GM19397 (cell line): ENCODE data around the gene NR2F1.

Experiments
- ATAC-seq: cut with Tn5 transposase; IDR thresholded peaks from one replicate; pipeline ENCODE4 v1.9.1; 2021; ENCODE audit warnings: mild to moderate bottlenecking, moderate library complexity; ENCODE audit not compliant: unreplicated experiment

The NR2F1 gene

DNA sequence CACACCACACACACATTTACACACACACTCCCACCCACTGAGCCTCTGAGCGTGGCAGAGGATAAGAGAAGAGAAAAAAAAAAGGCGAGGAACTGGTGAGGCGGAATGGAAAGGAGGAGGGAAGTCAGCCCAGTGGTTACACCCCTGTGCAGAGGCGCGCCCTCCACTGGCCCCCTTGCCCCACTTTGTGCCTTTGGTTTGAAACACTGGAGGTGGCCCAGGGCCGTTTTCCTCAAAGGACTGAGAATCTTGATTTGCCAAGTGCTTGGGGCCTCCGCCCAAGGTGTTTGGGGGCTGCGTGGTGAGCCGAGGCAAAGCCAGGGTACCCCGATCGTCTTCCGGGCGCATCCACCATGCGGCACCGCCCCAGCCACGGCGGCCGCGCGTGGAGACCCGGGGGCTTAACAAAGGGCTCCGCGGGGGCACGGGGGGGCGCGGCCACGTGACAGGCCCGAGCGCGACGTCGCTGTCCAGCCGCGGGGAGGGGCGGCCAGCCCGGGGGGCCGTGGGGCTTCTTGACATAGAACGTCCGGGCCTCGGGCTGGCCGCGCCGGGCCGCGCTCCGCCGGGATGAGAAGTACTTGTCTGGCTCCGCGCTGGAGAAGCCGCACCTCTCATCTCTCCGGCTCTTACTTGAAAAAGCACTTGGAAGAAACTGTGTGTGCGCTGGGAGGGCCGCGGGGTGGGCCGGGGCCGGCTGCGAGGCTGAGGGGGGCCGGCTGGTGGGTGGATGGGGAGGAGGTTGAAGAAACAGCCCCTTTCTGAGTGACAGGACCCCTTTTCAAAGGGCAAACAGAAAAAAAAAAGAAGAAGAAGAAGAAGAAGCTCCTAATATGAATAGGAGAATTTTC is 21.0 kb downstream of the NR2F1 start:
- ATAC-seq, result no peak

DNA sequence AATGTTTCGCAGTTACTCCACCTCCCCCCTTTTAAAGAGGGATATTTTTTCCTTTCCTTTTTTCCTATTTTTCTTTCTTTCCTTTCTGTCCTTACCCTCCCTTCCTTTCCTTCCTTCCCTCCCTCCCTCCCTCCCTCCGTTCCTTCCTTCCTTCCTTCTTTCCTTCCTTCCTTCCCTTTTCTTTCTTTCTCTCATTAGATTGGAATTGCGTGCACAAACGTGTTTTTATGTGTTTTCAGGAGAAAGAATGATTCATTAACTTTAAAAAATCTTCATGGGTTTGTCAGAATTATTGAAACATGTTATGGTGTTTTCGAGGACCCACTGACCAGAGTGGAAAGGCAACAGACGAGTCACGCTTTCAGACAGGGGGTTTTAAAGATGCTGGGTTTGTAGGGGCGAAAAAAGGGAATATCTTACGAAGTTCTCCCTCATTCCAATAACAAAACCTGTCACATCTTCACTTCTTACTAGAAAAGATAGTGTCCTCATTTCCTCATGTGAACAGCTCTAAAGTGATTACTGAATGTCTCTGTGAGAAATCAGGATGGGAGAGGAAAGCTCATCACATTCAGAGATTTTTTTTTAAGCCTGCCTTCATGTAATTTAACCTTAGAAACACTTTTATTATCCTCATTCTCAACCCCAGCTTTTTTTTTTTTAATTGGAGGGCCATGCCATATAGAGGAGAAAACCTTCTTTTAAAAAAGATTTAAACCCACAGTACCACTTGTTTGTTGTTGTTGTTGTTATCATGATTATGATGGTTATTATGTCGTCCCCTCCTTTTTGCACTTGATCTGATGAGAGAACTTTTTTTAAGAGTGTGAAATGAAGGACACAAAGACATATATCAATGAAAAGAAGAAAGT is 21.9 kb downstream of the NR2F1 start:
- ATAC-seq, result no peak

DNA sequence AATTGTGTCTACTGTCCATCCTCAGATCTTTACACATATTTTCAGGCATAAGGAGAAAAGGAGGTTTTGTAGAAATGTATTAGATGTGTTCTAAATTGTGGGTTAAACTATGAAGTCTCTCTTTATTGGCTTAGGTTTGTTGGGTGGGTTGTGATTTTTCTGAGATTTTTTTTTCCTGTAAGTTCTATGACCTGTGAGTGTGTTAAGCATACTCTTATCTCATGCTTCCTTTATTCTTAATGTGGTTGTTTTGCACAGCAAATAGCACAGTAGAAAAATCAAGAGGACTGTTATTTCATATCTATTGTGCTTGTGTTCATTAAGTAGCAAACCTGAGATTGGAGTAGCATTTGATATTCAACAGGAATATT is 23.3 kb downstream of the NR2F1 start:
- no peak for ATAC-seq

DNA sequence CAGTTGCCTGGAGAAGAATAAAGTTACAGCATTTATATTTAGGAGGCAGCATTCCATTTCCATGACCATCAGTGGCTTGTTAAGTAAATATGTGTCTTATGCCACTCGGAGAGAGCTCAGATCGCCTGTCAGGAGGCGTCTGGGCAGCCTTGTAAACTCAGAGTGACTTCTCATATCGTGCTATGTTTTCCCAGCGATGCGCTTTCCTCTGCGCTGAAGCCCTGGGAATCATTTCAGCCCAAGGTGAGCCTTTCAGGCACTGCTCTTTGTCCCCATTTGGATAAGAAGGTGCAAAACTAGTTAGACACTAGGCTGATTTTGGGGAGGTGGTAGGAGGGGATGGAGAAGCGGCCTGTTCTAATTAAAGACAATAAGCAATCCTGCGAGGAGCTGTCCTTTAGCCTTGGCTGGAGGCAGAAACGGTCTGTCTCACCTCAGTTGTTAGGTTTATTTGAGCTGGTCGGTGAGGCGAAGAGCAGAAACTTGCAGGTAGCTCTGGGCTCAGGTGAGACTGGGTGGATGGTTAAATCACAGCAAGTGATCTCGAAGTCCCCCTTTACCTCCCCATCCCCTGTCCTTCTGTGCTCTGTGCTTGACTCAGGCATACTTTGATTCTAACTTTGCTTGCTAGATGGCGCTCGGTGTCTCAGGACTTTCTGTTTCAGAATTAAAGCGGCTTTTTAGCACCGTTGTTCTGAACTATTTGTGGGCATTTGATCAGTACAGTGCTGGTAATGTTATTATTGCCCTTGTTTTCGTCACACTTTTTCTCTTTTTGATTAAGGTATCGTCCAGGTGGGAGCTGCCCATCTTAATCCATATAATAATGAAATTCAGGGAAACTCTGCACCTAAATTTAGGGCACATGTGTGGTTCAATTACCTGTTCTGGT is 24.6 kb downstream of the NR2F1 start:
- ATAC-seq, result peak; percentile 52

DNA sequence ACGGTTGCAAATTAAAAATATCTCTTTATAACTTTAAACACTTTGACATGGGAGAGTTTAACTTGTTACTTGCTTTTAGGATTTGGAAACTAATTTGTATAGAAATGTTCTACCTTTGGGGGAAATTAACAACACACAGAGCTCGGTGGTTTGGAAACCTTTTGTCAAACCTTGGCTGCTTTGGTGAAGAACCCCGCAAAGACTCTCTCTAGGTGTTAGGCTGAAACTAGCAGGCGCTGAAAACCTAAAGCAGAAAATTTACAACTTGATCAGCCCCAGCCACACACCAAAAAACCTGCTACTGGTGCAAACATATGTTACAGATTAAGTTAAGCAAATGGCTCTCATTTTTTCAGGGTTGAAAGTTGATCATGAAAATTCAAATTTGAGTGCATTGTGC is 25.8 kb downstream of the NR2F1 start:
- ATAC-seq, result no peak

DNA sequence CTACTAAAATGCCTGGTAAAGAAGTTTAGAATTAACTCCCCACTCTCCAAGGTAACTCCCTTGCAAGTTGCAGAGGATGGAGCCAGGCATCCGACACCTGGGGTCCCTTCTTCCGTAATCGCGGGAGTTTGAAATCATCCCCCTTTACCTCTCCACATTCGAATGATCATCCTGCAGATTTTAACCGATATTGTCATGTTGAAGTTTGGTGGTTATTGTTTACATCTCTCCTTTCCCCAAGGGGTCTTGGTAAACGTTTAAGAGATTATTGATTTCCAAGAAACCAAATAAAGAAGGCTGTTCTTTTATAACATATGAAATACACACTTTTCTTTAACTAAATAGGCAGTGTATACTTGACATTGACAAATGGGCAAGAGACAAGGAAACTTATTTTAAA is 26.7 kb downstream of the NR2F1 start:
- ATAC-seq, result no peak

DNA sequence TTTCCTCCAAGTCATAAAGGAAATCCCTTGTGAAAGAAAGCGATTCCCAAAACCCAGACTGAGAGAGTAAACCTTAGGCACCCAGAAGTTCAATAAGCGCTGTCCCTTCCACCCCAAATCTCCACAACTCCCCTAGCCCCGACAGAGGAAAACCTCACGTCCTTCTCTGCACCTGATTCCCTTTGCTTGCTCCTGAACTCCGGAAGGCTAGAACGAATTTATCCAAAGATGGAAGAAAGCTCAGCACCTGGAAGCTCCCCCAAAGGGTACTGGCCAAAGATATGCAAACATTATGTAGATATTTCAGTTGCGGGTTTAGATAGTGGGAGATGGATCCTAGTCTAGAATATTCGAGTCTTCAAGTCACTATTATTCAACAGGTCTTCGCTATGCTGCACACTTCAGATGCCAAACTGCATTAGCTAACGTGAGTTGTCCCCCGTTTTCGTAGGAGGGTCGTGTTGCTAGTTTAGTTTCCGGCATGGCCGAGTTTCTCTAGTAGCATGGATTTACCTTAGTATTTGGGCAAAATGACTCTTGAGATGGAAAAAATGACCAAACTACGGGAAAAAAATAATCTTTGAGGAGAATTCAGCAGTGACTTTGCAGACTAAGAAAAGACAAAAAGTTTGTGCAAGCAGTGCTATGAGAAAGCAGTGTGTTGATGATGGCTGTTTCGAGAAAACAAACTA is 27.7 kb downstream of the NR2F1 start:
- ATAC-seq, result no peak

DNA sequence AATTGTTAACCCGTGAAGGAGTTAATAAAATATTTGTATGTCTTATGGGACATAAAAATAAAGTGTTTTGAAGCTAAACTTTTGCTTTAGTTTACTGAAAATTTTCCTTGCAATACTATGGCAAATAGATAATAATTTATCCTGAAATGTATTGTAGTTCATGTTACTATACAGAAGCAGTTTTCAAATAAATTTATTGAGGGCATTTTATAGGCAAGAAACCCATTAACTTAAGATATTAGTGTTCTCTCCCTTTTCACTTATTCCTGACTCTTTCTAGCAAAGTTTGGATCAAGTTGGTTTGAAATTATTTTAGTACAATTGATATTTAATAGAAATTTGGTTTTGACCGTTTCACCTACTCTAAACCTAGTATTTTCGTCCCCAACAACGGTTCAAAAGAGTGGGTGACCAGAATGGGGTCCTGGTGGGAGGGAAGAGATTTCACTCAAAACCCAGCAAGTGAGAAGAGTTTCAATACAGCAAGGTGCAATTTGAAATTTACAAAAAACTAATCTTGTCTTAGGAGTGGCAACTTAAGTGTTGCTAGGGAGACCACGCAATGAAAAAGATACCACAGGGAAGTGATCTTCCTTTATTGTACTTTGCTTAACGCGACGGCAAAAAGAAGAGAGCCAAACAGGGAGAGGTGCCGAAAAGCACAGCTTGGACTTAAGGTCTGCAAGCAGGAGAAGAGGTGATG is 28.4 kb downstream of the NR2F1 start:
- no peak for ATAC-seq

DNA sequence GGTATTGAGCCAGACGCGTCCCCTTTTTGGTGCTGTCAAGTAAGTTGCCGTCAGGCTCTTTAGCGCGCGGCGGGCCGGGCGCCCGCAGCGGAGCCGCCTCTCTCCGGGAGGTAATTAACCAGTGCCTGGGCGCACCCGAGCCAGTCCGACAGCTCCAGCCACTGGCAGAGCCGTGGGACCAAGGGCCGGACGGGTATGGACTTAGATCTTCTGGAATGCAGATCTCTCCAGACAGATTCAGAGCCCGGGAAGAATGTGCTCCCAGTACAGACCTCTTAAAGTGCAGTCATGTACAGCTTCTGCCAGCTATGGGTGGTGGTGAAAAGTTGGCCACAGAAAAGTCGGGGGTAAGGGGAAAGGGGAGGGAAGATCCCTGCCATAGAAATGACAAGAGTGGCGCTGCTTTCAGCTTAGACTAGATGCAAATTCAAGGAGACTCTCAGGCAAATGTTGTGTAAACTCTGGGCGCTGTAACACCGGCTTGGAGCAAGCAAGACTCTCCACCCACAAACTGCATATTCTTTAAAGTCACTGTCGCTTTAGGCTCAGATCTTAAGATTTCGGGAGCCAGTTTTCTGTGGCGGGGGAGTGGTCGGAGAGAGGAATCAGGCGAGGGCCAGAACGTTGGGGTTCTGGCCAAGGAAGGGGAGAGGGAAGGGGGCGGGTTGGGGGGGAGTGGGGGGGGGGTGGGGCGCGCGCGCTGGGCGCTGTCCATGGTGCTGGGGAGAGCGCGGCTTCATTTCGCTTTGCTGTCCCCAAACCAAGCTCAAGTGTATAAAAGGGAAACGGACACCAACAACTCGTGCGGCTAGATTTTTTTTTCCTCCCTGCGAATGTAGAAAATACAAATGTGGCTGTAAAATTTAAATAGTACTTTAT is 29.2 kb downstream of the NR2F1 start:
- no peak for ATAC-seq

DNA sequence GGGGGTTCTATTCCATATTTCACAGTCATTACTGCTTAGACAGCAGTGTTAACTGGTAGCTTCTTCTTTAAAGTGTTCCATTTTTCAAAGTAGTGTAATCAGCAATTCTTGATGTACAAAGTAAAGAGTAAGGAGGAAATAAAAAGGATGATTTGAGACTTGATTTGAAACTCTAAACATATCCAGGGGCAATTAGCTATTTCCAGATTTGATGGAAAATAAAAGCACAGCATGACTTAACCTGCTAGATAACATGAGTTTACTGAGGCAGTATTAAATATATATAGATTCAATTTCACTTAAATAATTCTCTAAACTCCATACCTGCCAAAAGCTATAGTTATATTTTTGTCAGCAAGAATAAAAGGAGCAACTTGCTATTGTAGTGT is 29.8 kb downstream of the NR2F1 start:
- ATAC-seq, result no peak

DNA sequence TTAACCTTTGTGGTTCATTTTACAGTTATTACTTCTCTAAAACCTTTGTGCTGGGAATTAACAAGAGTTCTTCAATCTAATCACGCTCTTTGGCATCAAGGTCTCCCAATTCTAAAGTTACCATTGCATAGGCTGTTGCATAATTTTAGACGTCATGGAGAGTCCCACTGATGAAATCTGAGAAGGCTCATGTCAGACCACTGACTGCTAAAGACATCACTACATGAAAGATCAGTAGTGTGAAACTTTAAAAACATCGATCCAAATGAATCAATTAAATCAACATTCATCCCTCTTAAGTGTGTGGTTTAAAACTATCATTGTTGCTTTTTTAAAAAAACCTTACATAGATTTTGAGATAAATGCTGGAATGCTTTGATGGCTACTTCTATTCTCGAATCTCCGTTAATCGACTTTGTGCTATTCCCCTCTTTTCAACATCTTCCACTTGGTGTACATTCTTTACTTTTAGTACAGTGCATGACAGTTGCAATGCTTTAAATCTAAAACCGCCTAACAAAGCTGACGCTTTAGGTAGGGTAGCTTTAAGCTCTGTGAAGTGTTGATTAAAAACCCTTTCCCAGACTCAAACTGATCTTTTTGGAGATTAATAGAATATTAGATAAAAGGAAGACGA is 33.6 kb downstream of the NR2F1 start:
- ATAC-seq, result no peak

DNA sequence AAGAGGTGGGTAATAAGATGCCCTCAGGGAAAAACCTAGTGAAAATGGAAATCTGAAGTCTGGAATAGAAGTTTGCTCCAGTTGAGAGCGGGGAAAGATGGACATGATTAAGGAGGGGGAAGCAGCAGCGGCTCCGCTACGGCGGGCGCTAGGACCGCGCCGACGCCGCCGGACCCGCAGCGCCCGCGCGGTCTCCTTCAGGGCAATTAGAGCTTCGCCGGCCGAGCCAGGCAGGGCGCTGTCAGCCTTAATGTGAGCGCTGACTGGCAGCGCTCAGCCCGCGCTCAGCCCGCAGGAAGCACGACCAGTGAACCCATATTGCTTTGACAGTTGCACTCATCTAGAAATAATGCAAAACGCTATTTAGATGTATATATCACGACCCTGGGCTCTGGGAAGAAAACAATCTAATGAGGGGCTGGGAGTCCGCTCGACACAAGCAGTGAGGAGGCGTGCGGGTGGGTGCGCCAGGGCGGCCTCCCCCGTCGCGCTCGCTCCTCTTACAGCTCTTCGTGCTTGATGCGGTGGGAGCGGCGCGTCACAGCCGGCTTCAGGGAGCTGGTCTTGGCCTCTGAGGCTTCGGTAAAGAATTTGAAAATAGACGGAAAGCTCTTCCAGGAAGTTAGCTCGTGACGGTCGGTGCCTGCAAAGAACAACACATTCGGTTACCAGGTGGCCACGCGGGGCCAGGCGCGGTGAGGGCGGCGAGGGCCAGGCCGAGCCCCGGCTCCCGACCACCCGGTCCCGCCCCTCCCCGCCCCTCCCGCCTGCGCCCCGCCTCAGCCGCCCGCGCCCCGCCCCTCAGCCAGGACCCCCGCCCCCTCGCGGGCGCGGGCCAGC is 37.7 kb downstream of the NR2F1 start:
- peak; percentile 98 for ATAC-seq

DNA sequence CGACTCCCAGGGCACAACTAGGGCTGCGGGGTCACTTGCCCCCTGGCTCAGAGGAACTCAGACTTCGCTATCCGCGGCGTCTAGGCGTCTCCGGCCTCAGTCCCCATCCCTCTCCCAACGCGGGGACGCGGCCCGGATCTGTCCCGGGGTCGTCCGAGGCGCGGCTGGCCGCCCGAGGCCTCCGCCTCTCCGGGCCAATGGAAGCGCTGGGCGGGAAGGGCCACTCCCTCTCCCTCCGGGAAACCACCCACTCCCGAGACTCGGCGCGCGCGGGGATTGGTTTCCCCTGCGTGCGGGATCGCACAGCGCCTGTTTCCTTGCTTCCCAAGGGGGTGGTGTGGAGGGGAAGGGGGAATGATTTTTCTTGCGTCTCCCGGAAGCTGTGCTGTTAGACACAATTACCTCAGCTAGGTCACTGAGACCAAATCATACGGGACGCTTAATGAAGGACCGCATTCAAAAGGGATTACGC is 38.3 kb downstream of the NR2F1 start:
- ATAC-seq, result no peak

DNA sequence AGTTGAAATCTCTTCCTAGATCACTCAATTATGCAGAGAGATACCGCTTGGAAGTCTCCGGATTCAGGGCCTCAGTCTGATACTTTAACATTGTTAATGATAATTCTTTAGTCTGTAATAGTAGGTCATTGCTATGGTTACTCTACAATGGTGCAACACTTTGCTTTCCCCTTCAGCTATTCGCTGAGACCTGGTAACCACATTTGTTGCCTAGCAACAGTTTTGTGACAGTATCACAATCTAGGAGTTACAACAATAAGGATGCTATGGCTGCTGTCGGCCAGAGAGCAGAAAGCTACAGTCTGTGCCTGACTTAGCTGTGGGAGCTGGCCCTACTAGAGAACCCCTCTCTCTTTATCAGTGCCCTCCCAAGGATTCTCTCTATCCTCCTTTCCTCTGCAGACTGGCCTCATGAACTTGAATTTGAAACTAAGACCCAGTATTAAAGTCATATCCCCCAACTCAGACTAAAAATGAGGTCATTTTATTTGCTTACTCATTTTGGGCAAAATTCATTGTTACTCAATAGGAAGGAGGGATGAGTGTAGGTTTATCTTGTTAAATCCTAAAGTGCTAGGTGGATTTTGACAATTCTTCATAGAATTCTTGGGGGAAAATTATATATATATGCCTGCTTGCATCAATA is 39.3 kb downstream of the NR2F1 start:
- no peak for ATAC-seq

DNA sequence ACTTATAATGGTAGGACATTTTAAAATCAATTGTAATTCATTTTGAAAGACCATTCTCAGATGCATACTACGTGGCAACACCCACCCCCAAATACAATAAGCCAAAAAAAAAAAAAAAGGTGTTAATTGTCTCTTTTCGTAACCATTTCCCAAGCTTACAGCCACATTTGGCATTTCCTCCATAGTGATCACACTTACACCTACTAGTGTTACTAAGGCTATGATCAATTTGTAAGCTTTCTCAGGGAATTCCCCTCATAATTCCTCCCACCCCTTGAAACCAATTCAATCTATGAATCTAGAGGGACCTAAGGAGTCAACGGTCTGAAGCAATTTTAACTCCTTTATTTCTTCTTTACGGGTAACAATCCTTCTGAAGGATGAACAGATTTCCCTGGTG is 40.1 kb downstream of the NR2F1 start:
- ATAC-seq, result no peak

DNA sequence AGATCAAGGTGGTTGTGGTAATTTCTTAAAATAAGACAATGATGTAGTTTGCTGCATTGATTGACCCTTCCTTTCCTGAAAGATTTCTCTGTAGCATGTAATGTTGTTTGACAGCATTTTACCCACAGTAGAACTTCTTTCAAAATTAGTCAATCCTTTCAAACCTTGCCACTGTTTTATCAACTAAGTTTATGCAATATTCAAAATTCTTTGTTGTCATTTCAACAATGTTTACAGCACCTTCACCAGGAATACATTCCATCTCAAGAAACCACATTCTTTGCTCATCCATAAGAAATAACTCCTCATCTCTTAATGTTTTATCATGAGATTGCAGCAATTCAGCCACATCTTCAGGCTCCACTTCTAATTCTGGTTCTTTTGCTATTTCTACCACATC is 43.8 kb downstream of the NR2F1 start:
- ATAC-seq, result no peak

DNA sequence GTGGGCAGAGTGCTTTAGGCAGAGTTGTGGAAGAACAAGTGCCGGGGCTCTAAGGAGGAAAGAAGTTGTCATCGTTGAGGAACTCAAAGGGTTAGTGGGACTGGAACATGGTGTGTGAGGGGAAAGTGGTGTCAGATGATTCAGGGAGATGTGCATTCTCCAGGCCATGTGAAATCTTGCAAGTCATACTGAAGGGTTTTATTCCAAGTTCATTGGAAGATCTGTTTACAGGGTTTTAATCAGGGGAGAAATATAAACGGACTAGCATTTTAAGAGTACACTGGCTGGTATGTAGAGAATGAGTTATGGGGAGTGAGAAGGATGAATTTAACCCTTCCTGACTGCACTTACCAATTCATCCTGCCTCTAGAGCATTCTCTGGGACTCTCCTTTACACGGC is 49.3 kb downstream of the NR2F1 start:
- no peak for ATAC-seq
